Activated CD4-positive, alpha-beta memory T cell treated with anti-CD3 and anti-CD28 coated beads, Interleukin-2, amount 10 ng/mL, durations not matched to agents 7 days and 5 days (primary cell): Measurements from ENCODE around the gene WNT2B. TPM values are rescaled to one million over a fixed set of nuclear protein-coding genes. Genes with fewer than 3 reads are reported as not detected.
A peak's percentile ranks its signal among the peaks of the same experiment; 100 is the strongest.

Experiments used
- CTCF ChIA-PET: fragments of 350-600 bp; sonication (Branson Sonifier 250); formaldehyde crosslinking; loops from one replicate; lab custom pipeline; 2021; ENCODE audit warnings: antibody characterized with exemption, inconsistent platforms; lab: Charles Lee
- POLR2A ChIA-PET: fragments of 350-600 bp; sonication (Branson Sonifier 250); formaldehyde crosslinking; loops from one replicate; lab custom pipeline; 2021; ENCODE audit warnings: antibody characterized with exemption; lab: Charles Lee
- DNase-seq: peaks from one replicate; pipeline ENCODE4 v3.0.0-alpha.2; 2020
- H3K27ac Mint-ChIP-seq: one replicate; pipeline ENCODE4 v1.8.0; 2021; ENCODE audit warnings: mild to moderate bottlenecking, mixed read lengths
- H3K27me3 Mint-ChIP-seq: one replicate; pipeline ENCODE4 v1.8.0; 2021; ENCODE audit warnings: mixed read lengths
- H3K36me3 Mint-ChIP-seq: one replicate; pipeline ENCODE4 v1.8.0; 2021; ENCODE audit warnings: low read depth, mixed read lengths
- H3K4me1 Mint-ChIP-seq: one replicate; pipeline ENCODE4 v1.8.0; 2021; ENCODE audit warnings: mixed read lengths
- H3K4me3 Mint-ChIP-seq: one replicate; pipeline ENCODE4 v1.8.0; 2021; ENCODE audit warnings: mild to moderate bottlenecking, mixed read lengths
- H3K9me3 Mint-ChIP-seq: one replicate; pipeline ENCODE4 v1.8.0; 2021; ENCODE audit warnings: mixed read lengths
- total RNA-seq, 2 experiments: library from RNA; stranded (reverse); gene quantifications; one replicate each; pipeline ENCODE4 v1.2.3, GENCODE V29; 2021

Gene WNT2B
- total RNA-seq, 2 experiments from 2014 or later: 0.08 to 0.15 TPM

DNA sequence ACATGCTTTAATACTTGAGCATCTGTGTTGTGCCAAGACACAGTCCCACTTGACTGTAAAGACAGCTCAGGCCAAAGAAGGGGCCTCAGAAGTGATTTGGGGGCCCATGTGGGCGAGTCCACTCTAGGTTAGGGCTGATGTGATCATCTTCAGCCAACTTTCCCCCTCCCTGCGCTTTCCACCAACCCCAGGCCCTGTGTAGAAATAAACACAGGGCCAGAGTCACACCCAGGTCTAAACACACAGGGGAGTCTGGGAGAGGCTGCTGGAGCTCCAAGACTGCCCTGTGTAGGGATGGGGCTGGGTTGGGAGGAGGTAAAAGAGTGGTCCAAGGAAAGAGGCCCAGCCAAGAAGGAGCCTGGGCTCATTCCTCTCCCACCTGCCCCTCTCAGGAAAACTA is 2.5 kb upstream of the WNT2B start:
- Mint-ChIP-seq H3K36me3 (no peaks in the 10 kb centered on the region), H3K4me1 (peaks cover 16% of the 10 kb centered on the region), H3K9me3 (no peaks in the 10 kb centered on the region), H3K4me3 (no peak overlapping the region), H3K27ac (no peak overlapping the region), H3K27me3 (peaks cover 66% of the 10 kb centered on the region)
- no peak for DNase-seq
- ChIA-PET POLR2A (no interaction called here), CTCF (no interaction called here)

DNA sequence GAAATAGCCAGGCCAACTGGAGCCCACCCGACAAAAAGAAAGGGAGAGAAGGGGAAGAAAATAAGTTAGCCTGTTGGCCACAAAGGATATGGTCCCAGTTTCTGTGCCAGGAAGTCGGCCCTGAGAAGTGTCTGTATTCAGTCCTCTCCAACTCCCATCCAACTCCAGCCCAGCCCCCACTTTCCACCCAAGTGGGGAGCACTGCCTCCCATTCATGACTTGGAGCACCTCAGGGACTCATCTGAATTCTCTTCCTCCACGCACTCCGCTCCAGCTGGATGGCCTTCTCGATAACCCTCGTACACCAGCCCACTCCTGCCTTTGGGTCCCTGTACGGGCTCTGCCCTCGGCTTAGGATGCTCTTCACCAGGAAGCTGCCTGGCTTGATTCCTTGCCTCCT is 2.0 kb upstream of the WNT2B start:
- ChIA-PET CTCF (no interaction called here), POLR2A (no interaction called here)
- H3K4me3 Mint-ChIP-seq: no peak overlapping the region
- no peak overlapping the region for H3K27ac Mint-ChIP-seq
- H3K4me1 Mint-ChIP-seq: peaks cover 14% of the 10 kb centered on the region
- H3K9me3 Mint-ChIP-seq: no peaks in the 10 kb centered on the region
- peaks cover 62% of the 10 kb centered on the region for H3K27me3 Mint-ChIP-seq
- no peaks in the 10 kb centered on the region for H3K36me3 Mint-ChIP-seq
- no peak for DNase-seq

DNA sequence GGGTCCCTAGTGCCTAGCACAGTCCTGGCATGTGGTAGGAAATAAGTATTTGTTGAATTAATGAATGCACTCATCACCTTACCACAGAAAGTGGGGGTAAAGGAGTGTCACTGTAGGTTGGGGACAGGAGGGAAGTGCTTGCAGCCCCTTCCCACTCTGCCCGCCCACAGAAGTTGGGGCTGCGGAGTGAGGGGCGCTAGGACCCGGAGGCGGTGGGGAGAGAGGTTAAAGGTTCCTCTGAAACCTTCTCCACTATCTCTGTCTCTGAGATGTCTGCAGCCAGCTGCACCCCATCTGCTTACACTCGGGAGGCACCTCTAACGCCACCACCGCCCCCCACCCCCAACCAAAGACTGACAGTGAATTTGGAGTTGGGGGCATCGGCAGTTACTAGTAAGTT is 1.4 kb upstream of the WNT2B start:
- H3K36me3 Mint-ChIP-seq: no peaks in the 10 kb centered on the region
- H3K4me3 Mint-ChIP-seq: peak overlapping the region; percentile 72
- ChIA-PET POLR2A (no interaction called here), CTCF (no interaction called here)
- DNase-seq: no peak
- peaks cover 58% of the 10 kb centered on the region for H3K27me3 Mint-ChIP-seq
- H3K9me3 Mint-ChIP-seq: no peaks in the 10 kb centered on the region
- no peak overlapping the region for H3K27ac Mint-ChIP-seq
- H3K4me1 Mint-ChIP-seq: peaks cover 11% of the 10 kb centered on the region

DNA sequence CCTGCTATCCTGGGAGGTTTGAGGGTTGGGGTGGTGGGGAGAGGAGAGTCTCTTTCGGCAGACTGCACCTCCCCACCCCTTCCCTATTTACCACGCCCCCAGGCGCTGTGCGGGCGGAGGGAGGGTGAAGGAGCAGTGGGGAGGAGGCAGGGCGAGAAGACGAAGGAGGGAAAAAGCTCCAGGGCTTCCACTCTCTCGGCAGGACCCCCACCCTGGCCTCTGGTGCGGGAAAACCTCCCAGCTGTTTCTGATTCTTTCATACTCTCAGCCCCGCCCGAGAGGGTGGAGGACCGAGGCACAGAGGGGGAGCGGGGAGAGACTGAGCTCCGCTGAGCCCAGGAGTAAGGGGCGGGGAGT is 866 bp upstream of the WNT2B start:
- no peaks in the 10 kb centered on the region for H3K36me3 Mint-ChIP-seq
- H3K27ac Mint-ChIP-seq: no peak overlapping the region
- H3K4me3 Mint-ChIP-seq: peak overlapping the region; percentile 72
- peaks cover 53% of the 10 kb centered on the region for H3K27me3 Mint-ChIP-seq
- no peak for DNase-seq
- ChIA-PET CTCF (interaction anchor here (0.9 kb wide), 1 partner anchor 200 kb away, joined by 3 read pairs; no protein-coding TSS in a partner anchor), POLR2A (no interaction called here)
- no peaks in the 10 kb centered on the region for H3K9me3 Mint-ChIP-seq
- H3K4me1 Mint-ChIP-seq: peaks cover 10% of the 10 kb centered on the region

DNA sequence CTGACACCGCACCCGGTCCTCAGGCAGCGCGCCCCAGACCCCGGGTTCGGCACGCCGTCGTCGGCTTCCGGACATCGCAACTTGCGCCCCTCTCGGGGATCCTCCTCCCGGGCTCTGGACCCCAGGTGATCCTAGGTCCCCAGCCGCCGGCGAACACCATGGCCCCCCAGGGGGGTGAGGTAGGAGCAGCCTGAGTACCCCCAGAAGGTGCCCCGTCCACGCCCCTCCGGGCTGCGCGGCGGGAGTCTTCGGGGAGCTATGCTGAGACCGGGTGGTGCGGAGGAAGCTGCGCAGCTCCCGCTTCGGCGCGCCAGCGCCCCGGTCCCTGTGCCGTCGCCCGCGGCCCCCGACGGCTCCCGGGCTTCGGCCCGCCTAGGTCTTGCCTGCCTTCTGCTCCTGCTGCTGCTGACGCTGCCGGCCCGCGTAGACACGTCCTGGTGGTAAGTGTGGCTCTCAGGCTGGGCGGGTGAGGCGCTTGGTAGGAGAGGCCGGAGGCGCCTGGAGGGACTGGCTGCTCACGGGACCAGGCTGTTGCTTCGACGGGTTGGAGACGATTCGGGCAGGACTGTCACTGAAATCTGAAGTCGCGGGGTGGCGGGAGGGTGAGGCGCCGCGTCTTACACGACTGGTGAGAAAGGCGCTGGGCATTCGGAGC is 367 bp downstream of the WNT2B start:
- Mint-ChIP-seq H3K36me3 (no peaks in the 10 kb centered on the region), H3K27ac (no peak overlapping the region), H3K9me3 (no peaks in the 10 kb centered on the region), H3K4me1 (peaks cover 10% of the 10 kb centered on the region), H3K4me3 (peak overlapping the region; percentile 9), H3K27me3 (peaks cover 43% of the 10 kb centered on the region)
- ChIA-PET CTCF (interaction anchor here (1.1 kb wide), 1 partner anchor 43 kb away, joined by 4 read pairs; no protein-coding TSS in a partner anchor), POLR2A (interaction anchor here (1.5 kb wide), 1 partner anchor 110 kb away, joined by 5 read pairs; the partner anchor contains the start of gene ST7L)
- DNase-seq: peak; percentile 20

DNA sequence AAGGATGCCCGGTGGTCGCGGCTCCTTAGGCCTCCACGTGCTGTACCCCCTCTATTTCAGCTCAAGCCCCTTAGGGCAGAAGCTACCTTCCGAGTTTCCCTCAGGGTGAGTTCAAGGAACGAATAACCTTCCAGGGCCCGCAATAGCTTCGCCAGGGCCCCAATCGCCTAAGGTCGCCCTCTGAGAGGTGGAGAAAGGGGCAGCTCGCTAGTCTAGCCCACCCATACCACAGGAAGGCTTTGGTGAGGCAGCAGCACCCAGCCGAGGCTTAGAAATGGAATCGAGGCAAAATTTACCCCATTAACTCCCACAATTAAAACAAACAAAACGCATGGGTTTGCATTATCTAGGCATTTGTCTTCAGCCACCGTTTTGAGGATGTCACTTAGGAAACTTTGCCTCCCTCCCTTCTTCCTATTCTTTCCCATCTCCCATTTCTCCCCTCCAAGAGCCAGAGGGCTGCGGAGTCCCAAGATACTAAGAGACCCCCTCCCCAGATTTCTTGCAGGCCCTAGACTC is 954 bp downstream of the WNT2B start:
- no peak for DNase-seq
- ChIA-PET CTCF (interaction anchor here (1.1 kb wide), 1 partner anchor 44 kb away, joined by 4 read pairs; no protein-coding TSS in a partner anchor), POLR2A (interaction anchor here (1.5 kb wide), 1 partner anchor 109 kb away, joined by 5 read pairs; the partner anchor contains the start of gene ST7L)
- H3K4me1 Mint-ChIP-seq: peaks cover 10% of the 10 kb centered on the region
- H3K4me3 Mint-ChIP-seq: peak overlapping the region; percentile 44
- peaks cover 37% of the 10 kb centered on the region for H3K27me3 Mint-ChIP-seq
- no peaks in the 10 kb centered on the region for H3K9me3 Mint-ChIP-seq
- no peaks in the 10 kb centered on the region for H3K36me3 Mint-ChIP-seq
- no peak overlapping the region for H3K27ac Mint-ChIP-seq

DNA sequence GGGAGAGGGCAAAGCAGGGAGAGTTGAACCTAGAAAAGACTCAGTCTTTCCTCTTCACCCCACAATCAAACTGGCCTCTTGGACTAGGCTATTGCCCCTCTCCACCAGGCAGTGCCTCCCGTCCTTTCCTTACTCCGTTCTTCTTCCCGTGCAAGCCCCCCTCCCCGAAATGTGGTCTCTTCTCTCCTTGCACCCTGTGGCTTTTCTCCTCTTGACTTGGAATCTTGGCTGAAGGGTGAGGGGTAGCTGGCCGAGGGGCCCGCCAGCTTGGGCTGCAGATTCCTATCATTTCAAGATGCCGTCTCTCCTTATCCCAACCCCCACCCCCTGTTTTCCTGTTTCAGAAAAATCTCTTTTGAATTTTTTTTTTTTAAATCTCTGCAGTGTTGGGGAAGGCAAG is 1.6 kb downstream of the WNT2B start:
- Mint-ChIP-seq H3K4me3 (no peak overlapping the region), H3K4me1 (peaks cover 10% of the 10 kb centered on the region)
- CTCF ChIA-PET: no interaction called here

DNA sequence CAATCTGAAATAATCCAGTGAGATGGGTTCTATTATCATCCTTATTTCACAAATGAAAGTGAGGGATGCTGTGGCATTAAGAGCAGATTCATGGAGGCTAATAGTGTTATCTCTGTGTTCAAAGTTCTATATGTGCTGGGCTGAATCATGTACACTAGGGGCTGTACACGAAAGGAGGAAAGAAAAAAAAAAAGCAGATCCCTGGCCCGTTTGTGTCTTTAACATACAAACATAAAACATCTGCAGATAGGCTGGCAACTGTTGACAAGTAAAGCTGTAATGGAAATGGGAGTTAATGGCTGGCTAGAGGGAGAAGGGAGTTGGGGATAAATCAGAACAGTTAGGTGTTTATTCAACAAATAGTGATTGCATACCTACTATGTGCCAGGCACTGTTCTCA is 3.1 kb downstream of the WNT2B start:
- H3K27ac Mint-ChIP-seq: no peak overlapping the region
- POLR2A ChIA-PET: interaction anchor here (1.5 kb wide), 1 partner anchor 106 kb away, joined by 7 read pairs; no protein-coding TSS in a partner anchor
- no peak overlapping the region for H3K4me3 Mint-ChIP-seq
- no peaks in the 10 kb centered on the region for H3K36me3 Mint-ChIP-seq
- peaks cover 10% of the 10 kb centered on the region for H3K4me1 Mint-ChIP-seq
- DNase-seq: no peak
- CTCF ChIA-PET: no interaction called here
- H3K27me3 Mint-ChIP-seq: peaks cover 31% of the 10 kb centered on the region
- H3K9me3 Mint-ChIP-seq: no peaks in the 10 kb centered on the region

More for the DNA sequence above, 1.6 kb downstream of the WNT2B start:
- Mint-ChIP-seq H3K9me3 (no peaks in the 10 kb centered on the region), H3K36me3 (no peaks in the 10 kb centered on the region), H3K27ac (no peak overlapping the region), H3K27me3 (peaks cover 33% of the 10 kb centered on the region)
- POLR2A ChIA-PET: no interaction called here
- DNase-seq: no peak

DNA sequence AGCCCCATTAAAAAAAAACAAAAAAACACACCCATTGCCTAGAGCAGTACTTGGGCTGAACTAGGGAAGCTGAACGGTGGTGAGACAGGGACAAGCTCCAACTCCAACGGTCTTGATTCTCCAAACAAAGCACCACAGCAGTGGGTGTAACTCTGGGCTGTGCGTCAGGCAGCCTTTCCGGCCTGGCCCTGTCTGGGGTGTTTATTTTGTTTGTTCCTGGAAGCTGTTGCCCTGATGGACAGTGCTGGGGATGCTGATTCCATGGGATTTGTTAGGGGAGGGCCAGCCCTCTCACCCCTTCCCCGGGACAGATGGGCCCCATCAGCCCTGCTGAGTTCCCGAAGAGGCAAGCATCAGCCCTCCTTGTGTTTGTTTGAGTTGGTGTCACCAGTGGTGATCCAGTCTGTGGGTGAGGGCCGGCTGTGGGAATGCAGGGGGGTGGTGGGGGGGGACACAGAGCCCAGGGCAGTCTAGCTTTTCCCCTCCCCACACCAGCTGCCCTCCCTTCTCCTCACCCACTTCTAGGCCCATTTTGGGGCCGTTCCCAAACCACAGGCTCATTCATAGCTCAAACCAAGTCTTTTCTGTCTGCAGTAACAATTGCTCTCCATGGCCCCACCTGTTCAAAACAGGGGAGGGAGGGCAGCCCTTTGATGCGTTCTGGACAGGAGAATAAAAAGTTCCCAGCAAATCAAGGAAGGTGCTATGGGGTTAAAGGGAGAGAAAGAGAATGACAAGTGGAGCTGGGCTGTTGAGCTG is 4.5 kb downstream of the WNT2B start:
- no peak for DNase-seq
- H3K4me3 Mint-ChIP-seq: no peak overlapping the region
- H3K27ac Mint-ChIP-seq: no peak overlapping the region
- H3K36me3 Mint-ChIP-seq: no peaks in the 10 kb centered on the region
- H3K4me1 Mint-ChIP-seq: peaks cover 4% of the 10 kb centered on the region
- ChIA-PET POLR2A (interaction anchor here (1.0 to 1.6 kb wide), 3 partner anchors 8 to 104 kb away, joined by 3 to 7 read pairs (median 3); no protein-coding TSS in a partner anchor), CTCF (no interaction called here)
- H3K9me3 Mint-ChIP-seq: no peaks in the 10 kb centered on the region
- peaks cover 21% of the 10 kb centered on the region for H3K27me3 Mint-ChIP-seq

DNA sequence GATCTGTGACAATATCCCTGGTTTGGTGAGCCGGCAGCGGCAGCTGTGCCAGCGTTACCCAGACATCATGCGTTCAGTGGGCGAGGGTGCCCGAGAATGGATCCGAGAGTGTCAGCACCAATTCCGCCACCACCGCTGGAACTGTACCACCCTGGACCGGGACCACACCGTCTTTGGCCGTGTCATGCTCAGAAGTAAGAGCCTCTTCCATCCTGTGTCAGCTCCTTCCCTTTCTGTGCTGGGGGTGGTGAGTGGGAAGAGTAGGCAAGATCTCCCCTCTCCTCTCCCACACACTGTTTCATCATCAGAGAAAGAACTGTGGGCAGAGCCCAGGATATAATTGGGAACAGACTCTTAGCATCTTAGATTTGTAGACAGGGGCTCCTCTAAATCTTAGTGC is 6.1 kb downstream of the WNT2B start:
- H3K4me3 Mint-ChIP-seq: no peak overlapping the region
- ChIA-PET POLR2A (interaction anchor here (1.6 kb wide), 1 partner anchor 9 kb away, joined by 3 read pairs; no protein-coding TSS in a partner anchor), CTCF (no interaction called here)
- no peaks in the 10 kb centered on the region for H3K36me3 Mint-ChIP-seq
- H3K27me3 Mint-ChIP-seq: peaks cover 11% of the 10 kb centered on the region
- no peak for DNase-seq
- H3K4me1 Mint-ChIP-seq: peaks cover 1% of the 10 kb centered on the region
- H3K9me3 Mint-ChIP-seq: no peaks in the 10 kb centered on the region
- H3K27ac Mint-ChIP-seq: no peak overlapping the region

DNA sequence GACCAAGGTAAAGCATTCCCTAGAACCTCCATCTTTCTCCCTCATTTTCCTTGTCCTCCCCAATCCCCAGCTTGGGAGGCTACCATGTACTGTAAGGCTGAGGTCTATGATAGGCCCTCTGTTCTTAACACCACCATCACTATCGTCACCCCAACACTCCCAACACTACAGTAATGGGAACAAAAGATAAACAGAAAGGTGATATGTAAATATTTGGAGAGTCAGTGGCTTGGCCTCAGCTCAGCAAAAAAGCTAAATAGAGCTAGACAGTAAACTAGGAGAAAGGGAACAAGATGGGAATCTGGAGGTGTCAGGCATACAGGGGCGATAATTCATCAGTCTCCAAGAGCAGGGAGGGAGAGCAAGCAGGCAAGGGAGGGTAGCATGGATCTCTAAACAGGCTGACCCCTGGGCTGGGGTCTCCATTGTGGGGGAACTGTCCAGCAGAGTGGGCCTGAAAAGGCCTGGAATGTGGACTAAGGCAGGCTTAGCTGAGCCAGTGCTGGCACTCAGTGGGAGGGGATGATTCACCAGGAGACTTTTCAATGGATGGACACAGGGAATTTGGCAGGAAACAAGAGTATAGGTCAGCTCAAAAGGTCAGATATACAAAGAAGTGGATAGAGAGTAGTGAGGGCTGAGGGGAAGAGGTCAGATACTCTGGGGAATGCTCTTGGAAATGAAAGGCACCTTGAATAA is 6.7 kb downstream of the WNT2B start:
- peaks cover 6% of the 10 kb centered on the region for H3K27me3 Mint-ChIP-seq
- POLR2A ChIA-PET: interaction anchor here (1.6 kb wide), 1 partner anchor 10 kb away, joined by 3 read pairs; no protein-coding TSS in a partner anchor
- CTCF ChIA-PET: no interaction called here
- H3K4me3 Mint-ChIP-seq: no peak overlapping the region
- H3K9me3 Mint-ChIP-seq: no peaks in the 10 kb centered on the region
- H3K27ac Mint-ChIP-seq: no peak overlapping the region
- no peak for DNase-seq
- no peaks in the 10 kb centered on the region for H3K36me3 Mint-ChIP-seq
- H3K4me1 Mint-ChIP-seq: no peaks in the 10 kb centered on the region

DNA sequence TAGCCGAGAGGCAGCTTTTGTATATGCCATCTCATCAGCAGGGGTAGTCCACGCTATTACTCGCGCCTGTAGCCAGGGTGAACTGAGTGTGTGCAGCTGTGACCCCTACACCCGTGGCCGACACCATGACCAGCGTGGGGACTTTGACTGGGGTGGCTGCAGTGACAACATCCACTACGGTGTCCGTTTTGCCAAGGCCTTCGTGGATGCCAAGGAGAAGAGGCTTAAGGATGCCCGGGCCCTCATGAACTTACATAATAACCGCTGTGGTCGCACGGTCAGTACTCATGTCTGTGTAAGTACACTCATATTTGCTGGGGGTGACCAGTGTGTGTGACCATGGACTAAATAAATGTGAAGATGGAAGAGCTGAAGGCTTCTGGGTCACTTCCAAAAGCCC is 7.4 kb downstream of the WNT2B start:
- no peak overlapping the region for H3K27ac Mint-ChIP-seq
- no peaks in the 10 kb centered on the region for H3K9me3 Mint-ChIP-seq
- POLR2A ChIA-PET: no interaction called here
- no peaks in the 10 kb centered on the region for H3K4me1 Mint-ChIP-seq
- no peaks in the 10 kb centered on the region for H3K36me3 Mint-ChIP-seq
- no peaks in the 10 kb centered on the region for H3K27me3 Mint-ChIP-seq
- no peak for DNase-seq
- CTCF ChIA-PET: no interaction called here
- H3K4me3 Mint-ChIP-seq: no peak overlapping the region
